CD14-positive monocyte (primary cell): ENCODE results near the gene CARD9. TPM values are rescaled to one million over a fixed set of nuclear protein-coding genes. Genes with fewer than 3 reads are reported as not detected.

Source experiments
- DNase-seq, 3 donors: peaks; one replicate each; pipeline ENCODE4 v3.0.0-alpha.2; 2011 to 2022
- H2AFZ ChIP-seq: 2 replicates; pipeline ENCODE4 v1.6.0; 2012; ENCODE audit warnings: mild to moderate bottlenecking, low read depth, low read length, inconsistent platforms; ENCODE audit not compliant: insufficient read depth, poor library complexity, severe bottlenecking
- H3K27ac ChIP-seq, 2 donors: 1 replicate in 1 of 2; 2 replicates in 1 of 2; pipeline ENCODE4 v1.5.1; 2012 to 2013; ENCODE audit warnings: low read length in 2 of 2, control low read depth in 1 of 2, inconsistent platforms in 1 of 2, low read depth in 1 of 2, mild to moderate bottlenecking in 1 of 2
- H3K27me3 ChIP-seq, 2 donors: one replicate each; pipeline versions ENCODE4 v1.6.0 to v1.6.1; 2011 to 2013; ENCODE audit warnings: low read length in 2 of 2; ENCODE audit not compliant: control insufficient read depth in 2 of 2, insufficient read depth in 2 of 2
- H3K36me3 ChIP-seq, 2 donors: replicated peaks in 1 of 2; 1 replicate in 1 of 2; 2 replicates in 1 of 2; pipeline versions ENCODE4 v1.5.1 to v1.6.1; 2012 to 2013; ENCODE audit warnings: low read length in 2 of 2, control low read depth in 1 of 2, inconsistent platforms in 1 of 2, mild to moderate bottlenecking in 1 of 2; ENCODE audit not compliant: insufficient read depth in 2 of 2, control insufficient read depth in 1 of 2
- H3K4me1 ChIP-seq, 2 donors: 1 replicate in 1 of 2; 2 replicates in 1 of 2; pipeline versions ENCODE4 v1.5.1 to v1.6.1; 2012 to 2013; ENCODE audit warnings: low read length in 2 of 2, control low read depth in 1 of 2, inconsistent platforms in 1 of 2, mild to moderate bottlenecking in 1 of 2, moderate library complexity in 1 of 2; ENCODE audit not compliant: insufficient read depth in 2 of 2, control insufficient read depth in 1 of 2
- H3K4me2 ChIP-seq: replicated peaks from 2 replicates; pipeline ENCODE3; 2012; ENCODE audit warnings: low read length, moderate library complexity, mild to moderate bottlenecking; ENCODE audit not compliant: poor library complexity, severe bottlenecking; ENCODE audit errors: extremely low read depth
- H3K4me3 ChIP-seq, 3 experiments: fragments of 200-600 bp in 1 of 3; sonication (generic) in 1 of 3; replicated peaks in 1 of 3; 1 replicate in 2 of 3; 2 replicates in 1 of 3; pipeline ENCODE4 v1.5.1; 2011 to 2013; ENCODE audit warnings: low read length in 3 of 3, mild to moderate bottlenecking in 3 of 3, control low read depth in 2 of 3, low read depth in 2 of 3, inconsistent platforms in 1 of 3, moderate library complexity in 1 of 3
- H3K79me2 ChIP-seq: 2 replicates; pipeline ENCODE4 v1.6.0; 2012; ENCODE audit warnings: mild to moderate bottlenecking, control low read depth, inconsistent platforms, low read length, moderate library complexity; ENCODE audit not compliant: insufficient read depth
- H3K9ac ChIP-seq: 2 replicates; pipeline ENCODE4 v1.6.0; 2017; ENCODE audit warnings: low read length, mild to moderate bottlenecking; ENCODE audit not compliant: insufficient read depth, poor library complexity, severe bottlenecking
- H3K9me3 ChIP-seq, 2 donors: replicated peaks in 1 of 2; 1 replicate in 1 of 2; 2 replicates in 1 of 2; pipeline versions ENCODE4 v1.5.1 to v1.6.1; 2012 to 2013; ENCODE audit warnings: low read length in 2 of 2, control low read depth in 1 of 2; ENCODE audit not compliant: control insufficient read depth in 1 of 2, insufficient read depth in 1 of 2
- H4K20me1 ChIP-seq: 2 replicates; pipeline ENCODE4 v1.6.0; 2012; ENCODE audit warnings: mild to moderate bottlenecking, low read length, control low read depth, moderate library complexity; ENCODE audit not compliant: insufficient read depth
- H3K27ac Mint-ChIP-seq, 7 donors: one replicate each; pipeline ENCODE4 v1.8.0; 2020; ENCODE audit warnings: mild to moderate bottlenecking in 7 of 7, mixed read lengths in 7 of 7, moderate library complexity in 6 of 7, inconsistent platforms in 2 of 7
- H3K27me3 Mint-ChIP-seq, 3 donors: one replicate each; pipeline ENCODE4 v1.8.0; 2021 to 2022; ENCODE audit warnings: low read depth in 3 of 3, mild to moderate bottlenecking in 3 of 3, mixed read lengths in 3 of 3, moderate library complexity in 3 of 3, inconsistent platforms in 1 of 3
- H3K36me3 Mint-ChIP-seq, 2 donors: one replicate each; pipeline ENCODE4 v1.8.0; 2020; ENCODE audit warnings: mixed read lengths in 2 of 2, inconsistent platforms in 1 of 2, mild to moderate bottlenecking in 1 of 2
- H3K4me1 Mint-ChIP-seq: one replicate; pipeline ENCODE4 v1.8.0; 2020; ENCODE audit warnings: mild to moderate bottlenecking, mixed read lengths
- H3K4me3 Mint-ChIP-seq, 2 donors: one replicate each; pipeline ENCODE4 v1.8.0; 2020; ENCODE audit warnings: mild to moderate bottlenecking in 2 of 2, mixed read lengths in 2 of 2, moderate library complexity in 1 of 2
- H3K9me3 Mint-ChIP-seq, 7 donors: one replicate each; pipeline ENCODE4 v1.8.0; 2020 to 2022; ENCODE audit warnings: mixed read lengths in 7 of 7, mild to moderate bottlenecking in 6 of 7, moderate library complexity in 6 of 7, inconsistent platforms in 2 of 7
- WGBS: methylation state at CpG from one replicate; pipeline ENCODE4 v1.1.5; 2013; ENCODE audit warnings: missing lambda C conversion rate; ENCODE audit not compliant: insufficient coverage; 5-methylcytosine and 5-hydroxymethylcytosine counted together
- intact Hi-C, 2 donors: fragments of 100-400 bp; cut with micrococcal nuclease; formaldehyde crosslinking; loops; one replicate each; pipeline versions ENCODE4 v1.15.0 to v1.15.1; 2023
- polyA plus RNA-seq, 3 donors: library from polyadenylated mRNA; depleted of rRNA in 1 of 3; unstranded in 2 of 3; stranded (reverse) in 1 of 3; fragments of 300-500 nt in 2 of 3; fragments of >200 nt in 1 of 3; fragmentation: Illumina TruSeq in 2 of 3; gene quantifications; 1 replicate in 2 of 3; 2 replicates in 1 of 3; pipeline ENCODE4 v1.2.3, GENCODE V29; 2012 to 2021
- TF ChIP-seq, protein P1 (sequence below): fragments of 200-600 bp; IDR thresholded peaks from one replicate; pipeline ENCODE4 v1.8.0; 2022; ENCODE audit warnings: antibody characterized with exemption, mild to moderate bottlenecking

Gene CARD9
- polyA plus RNA-seq, 3 donors = 34.3 to 108 (median 41.4) TPM

DNA sequence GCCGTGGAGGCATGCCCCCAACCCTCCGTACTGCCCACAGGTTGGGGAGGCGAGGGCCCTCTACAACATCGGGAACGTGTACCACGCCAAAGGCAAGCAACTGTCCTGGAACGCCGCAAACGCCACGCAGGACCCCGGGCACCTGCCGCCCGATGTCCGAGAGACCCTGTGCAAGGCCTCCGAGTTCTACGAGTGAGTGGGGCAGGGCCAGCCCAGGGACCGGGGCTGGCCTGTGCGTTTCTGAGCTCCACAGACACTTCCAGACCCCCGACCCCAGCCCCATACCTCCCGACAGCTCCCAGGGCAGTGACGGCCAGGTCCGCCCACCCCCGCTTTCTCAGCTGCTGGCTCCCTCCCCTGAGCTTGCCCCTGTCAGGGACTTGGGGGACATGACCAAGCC, 36.6 kb downstream of the CARD9 start:
- Histone ChIP-seq H3K4me1 (no peaks in the 10 kb centered on the region), H4K20me1 (no peaks in the 10 kb centered on the region), H3K27me3 (no peaks in the 10 kb centered on the region), H3K27ac (no peak overlapping the region), H3K4me2 (no peak overlapping the region), H3K36me3 (no peaks in the 10 kb centered on the region), H3K79me2 (no peaks in the 10 kb centered on the region), H2AFZ (no peak overlapping the region), H3K4me3 (no peak overlapping the region), H3K9ac (no peak overlapping the region), H3K9me3 (no peaks in the 10 kb centered on the region)
- 94% methylated on average over 21 of the region's 23 CpGs for WGBS
- intact Hi-C loops = no loop called here
- H3K36me3 Mint-ChIP-seq = no peaks in the 10 kb centered on the region
- H3K27me3 Mint-ChIP-seq = no peaks in the 10 kb centered on the region
- DNase-seq = no peak
- no peaks in the 10 kb centered on the region for H3K9me3 Mint-ChIP-seq
- peak overlapping the region in 1 of 7 donors; percentile 57 for H3K27ac Mint-ChIP-seq
- peaks cover 2% of the 10 kb centered on the region for H3K4me1 Mint-ChIP-seq
- no peak overlapping the region for H3K4me3 Mint-ChIP-seq
- TF ChIP-seq, protein P1, sequence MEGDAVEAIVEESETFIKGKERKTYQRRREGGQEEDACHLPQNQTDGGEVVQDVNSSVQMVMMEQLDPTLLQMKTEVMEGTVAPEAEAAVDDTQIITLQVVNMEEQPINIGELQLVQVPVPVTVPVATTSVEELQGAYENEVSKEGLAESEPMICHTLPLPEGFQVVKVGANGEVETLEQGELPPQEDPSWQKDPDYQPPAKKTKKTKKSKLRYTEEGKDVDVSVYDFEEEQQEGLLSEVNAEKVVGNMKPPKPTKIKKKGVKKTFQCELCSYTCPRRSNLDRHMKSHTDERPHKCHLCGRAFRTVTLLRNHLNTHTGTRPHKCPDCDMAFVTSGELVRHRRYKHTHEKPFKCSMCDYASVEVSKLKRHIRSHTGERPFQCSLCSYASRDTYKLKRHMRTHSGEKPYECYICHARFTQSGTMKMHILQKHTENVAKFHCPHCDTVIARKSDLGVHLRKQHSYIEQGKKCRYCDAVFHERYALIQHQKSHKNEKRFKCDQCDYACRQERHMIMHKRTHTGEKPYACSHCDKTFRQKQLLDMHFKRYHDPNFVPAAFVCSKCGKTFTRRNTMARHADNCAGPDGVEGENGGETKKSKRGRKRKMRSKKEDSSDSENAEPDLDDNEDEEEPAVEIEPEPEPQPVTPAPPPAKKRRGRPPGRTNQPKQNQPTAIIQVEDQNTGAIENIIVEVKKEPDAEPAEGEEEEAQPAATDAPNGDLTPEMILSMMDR = no peak

DNA sequence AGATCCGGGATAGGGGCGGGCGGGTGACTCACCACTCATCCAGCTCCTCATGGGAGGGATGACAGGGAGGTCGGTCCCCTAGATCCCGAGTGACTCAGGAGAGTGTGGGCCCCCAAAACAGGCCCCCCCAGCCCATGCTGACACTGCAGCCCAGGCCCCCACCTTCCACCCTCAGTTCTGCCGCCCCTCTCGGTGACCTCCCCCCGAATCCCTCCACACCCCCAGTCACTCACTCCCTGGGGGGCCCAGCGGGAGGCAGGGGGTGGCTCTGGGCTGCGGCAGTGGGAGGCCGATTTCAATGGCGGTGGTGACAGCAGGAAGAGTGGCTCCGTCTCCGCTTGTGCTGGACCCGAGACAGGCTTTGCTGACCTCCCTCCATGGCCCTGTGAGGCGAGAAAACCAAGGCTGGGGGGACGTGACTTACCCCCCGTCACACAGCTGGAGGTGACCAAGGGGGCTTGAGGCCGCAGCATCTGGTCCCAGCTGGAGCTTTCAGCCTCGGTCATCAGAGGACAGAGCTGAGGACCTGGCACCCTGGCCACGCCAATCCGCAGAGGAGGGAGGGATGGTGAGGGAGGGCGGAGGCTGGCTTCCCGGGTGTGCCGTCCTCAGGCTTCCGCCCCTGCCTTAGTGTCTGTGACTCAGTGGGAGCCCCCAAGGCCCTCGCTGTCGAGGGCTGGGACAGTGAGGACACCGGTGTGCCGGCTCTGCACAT, 37.2 kb downstream of the CARD9 start:
- Mint-ChIP-seq H3K36me3 (no peaks in the 10 kb centered on the region), H3K27me3 (no peaks in the 10 kb centered on the region), H3K9me3 (no peaks in the 10 kb centered on the region), H3K27ac (peak overlapping the region in 1 of 7 donors; percentile 57), H3K4me3 (no peak overlapping the region), H3K4me1 (no peaks in the 10 kb centered on the region)
- Histone ChIP-seq H3K9me3 (no peaks in the 10 kb centered on the region), H3K36me3 (no peaks in the 10 kb centered on the region), H4K20me1 (no peaks in the 10 kb centered on the region), H3K9ac (no peak overlapping the region), H3K4me2 (no peak overlapping the region), H3K27me3 (no peaks in the 10 kb centered on the region), H3K4me1 (no peaks in the 10 kb centered on the region), H3K4me3 (no peak overlapping the region), H2AFZ (no peak overlapping the region), H3K27ac (no peak overlapping the region), H3K79me2 (no peaks in the 10 kb centered on the region)
- DNase-seq = no peak
- TF ChIP-seq, protein P1 = no peak
- intact Hi-C loops = no loop called here
- 95% methylated on average over 23 of the region's 30 CpGs for WGBS
